ENCODE data around the gene FOLR2.
"Not testable (repeated sequence)": the region's sequence is repeated elsewhere in the genome, so short reads cannot be mapped to it uniquely, and the experiment has no call there.

GRCh38 chr11:72266960-72267359 is 50.4 kb downstream of the FOLR2 start:
- TF ChIP-seq POLR2AphosphoS5 (IDR thresholded peaks at IDR 0.05; ENCODE audit: low read depth, low read length); TAF1 (IDR thresholded peaks at IDR 0.05; ENCODE audit: low read depth, low read length); POLR2A (IDR thresholded peaks at IDR 0.05; ENCODE audit: low read depth, low read length); POU2F2 (IDR thresholded peaks at IDR 0.05; ENCODE audit: low read depth, low read length); SPI1 (IDR thresholded peaks at IDR 0.05; ENCODE audit: low read depth, low read length); PAX5 (IDR thresholded peaks at IDR 0.05; ENCODE audit: insufficient read depth, low read length, severe bottlenecking): not testable (repeated sequence)

Measured in GM12891 (cell line).